ENCODE measurements around the gene ZMIZ1. TPM values are rescaled to one million over a fixed set of nuclear protein-coding genes. Genes with fewer than 3 reads are reported as not detected.
A peak's percentile ranks its signal among the peaks of the same experiment; 100 is the strongest.
"Not testable (repeated sequence)": the region's sequence is repeated elsewhere in the genome, so short reads cannot be mapped to it uniquely, and the experiment has no call there.

Gene ZMIZ1
- total RNA-seq, 1 donor from 2014 or later: 107 TPM

GRCh38 chr10:79320820-79321493 lies 252.2 kb downstream of the ZMIZ1 start:
- DNase-seq (ENCODE audit: low spot score): no peak

- no peak for DNase-seq (ENCODE audit: low spot score)
Measured at GRCh38 chr10:79321494-79321882, 252.7 kb downstream of the ZMIZ1 start.

GRCh38 chr10:79321951-79322350 lies 253.2 kb downstream of the ZMIZ1 start:
- no peak for DNase-seq (ENCODE audit: low spot score)

- DNase-seq (ENCODE audit: low spot score): peak; percentile 80
Measured at GRCh38 chr10:79322616-79323543, 254.1 kb downstream of the ZMIZ1 start.

- no peak for DNase-seq (ENCODE audit: low spot score)
Measured at GRCh38 chr10:79323602-79324001, 254.8 kb downstream of the ZMIZ1 start.

- DNase-seq (ENCODE audit: low spot score): no peak
Measured at GRCh38 chr10:79324032-79324695, 255.4 kb downstream of the ZMIZ1 start.

GRCh38 chr10:79326361-79327089 lies 257.8 kb downstream of the ZMIZ1 start:
- no peak for DNase-seq (ENCODE audit: low spot score)

- DNase-seq (ENCODE audit: low spot score): no peak
Measured at GRCh38 chr10:79327090-79327457, 258.3 kb downstream of the ZMIZ1 start.

- no peak for DNase-seq (ENCODE audit: low spot score)
Measured at GRCh38 chr10:79328147-79328701, 259.5 kb downstream of the ZMIZ1 start.

- no peak for DNase-seq (ENCODE audit: low spot score)
Measured at GRCh38 chr10:79328737-79329504, 260.2 kb downstream of the ZMIZ1 start.

- DNase-seq (ENCODE audit: low spot score): no peak
Measured at GRCh38 chr10:79329529-79329928, 260.8 kb downstream of the ZMIZ1 start.

- no peak for DNase-seq (ENCODE audit: low spot score)
Measured at GRCh38 chr10:79331226-79331625, 262.5 kb downstream of the ZMIZ1 start.

GRCh38 chr10:79331709-79332108 lies 262.9 kb downstream of the ZMIZ1 start:
- DNase-seq (ENCODE audit: low spot score): no peak

GRCh38 chr10:79332610-79333315 lies 264.0 kb downstream of the ZMIZ1 start:
- not testable (repeated sequence) for DNase-seq (ENCODE audit: low spot score)

GRCh38 chr10:79333513-79333912 lies 264.7 kb downstream of the ZMIZ1 start:
- DNase-seq (ENCODE audit: low spot score): no peak

- no peak for DNase-seq (ENCODE audit: low spot score)
Measured at GRCh38 chr10:79334573-79334972, 265.8 kb downstream of the ZMIZ1 start.

GRCh38 chr10:79335094-79335469 lies 266.3 kb downstream of the ZMIZ1 start:
- DNase-seq (ENCODE audit: low spot score): no peak

GRCh38 chr10:79335470-79336235 lies 266.9 kb downstream of the ZMIZ1 start:
- no peak for DNase-seq (ENCODE audit: low spot score)

- DNase-seq (ENCODE audit: low spot score): no peak
Measured at GRCh38 chr10:79336276-79336675, 267.5 kb downstream of the ZMIZ1 start.

All from ureter (tissue), 1 donor.